ENCODE results near the gene BOC. TPM values are rescaled to one million over a fixed set of nuclear protein-coding genes. Genes with fewer than 3 reads are reported as not detected.

BOC gene
- total RNA-seq, 1 donor from 2014 or later, result 3.3 TPM

DNA sequence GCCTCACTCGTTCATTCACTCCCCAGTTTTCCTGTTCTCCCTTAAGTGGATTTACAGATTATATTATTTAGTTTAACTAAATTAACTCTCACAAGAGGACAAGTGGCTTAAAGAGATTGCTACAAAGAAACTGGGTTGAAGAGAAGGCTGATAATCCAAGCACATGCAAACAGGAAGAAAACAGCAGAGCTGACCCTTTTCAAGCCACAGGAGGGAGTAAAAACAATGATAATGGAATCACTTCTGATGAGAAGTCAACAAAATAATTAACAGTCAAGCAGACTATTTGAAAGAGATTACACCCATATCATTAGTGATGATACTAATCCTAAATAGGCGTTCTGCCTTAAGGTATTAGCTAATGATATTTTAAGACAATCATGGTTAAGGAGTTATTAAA lies 31.7 kb downstream of the BOC start:
- DNase-seq (ENCODE audit: low spot score in 2 of 2), result no peak
- FAIRE-seq, result no peak

DNA sequence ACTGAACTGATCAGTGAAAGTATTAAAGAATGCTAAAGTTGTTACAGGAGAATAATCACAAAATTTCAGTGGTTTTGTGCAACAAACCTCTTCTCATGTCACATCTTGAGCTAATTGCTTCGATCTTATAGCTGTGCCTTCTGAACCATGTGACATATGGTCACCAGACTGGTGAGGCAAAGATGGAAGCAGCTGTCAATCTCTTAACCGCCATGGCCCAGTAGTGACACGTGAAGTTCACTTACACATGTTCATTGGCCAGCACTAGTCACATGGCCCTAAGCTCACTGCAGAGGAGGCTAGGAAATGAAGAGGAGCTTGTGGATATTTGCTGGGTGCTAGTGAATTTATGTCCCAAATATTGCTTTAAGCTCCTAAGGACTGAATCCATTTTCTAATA lies 32.5 kb downstream of the BOC start:
- DNase-seq (ENCODE audit: low spot score in 2 of 2) (no peak), FAIRE-seq (no peak)

DNA sequence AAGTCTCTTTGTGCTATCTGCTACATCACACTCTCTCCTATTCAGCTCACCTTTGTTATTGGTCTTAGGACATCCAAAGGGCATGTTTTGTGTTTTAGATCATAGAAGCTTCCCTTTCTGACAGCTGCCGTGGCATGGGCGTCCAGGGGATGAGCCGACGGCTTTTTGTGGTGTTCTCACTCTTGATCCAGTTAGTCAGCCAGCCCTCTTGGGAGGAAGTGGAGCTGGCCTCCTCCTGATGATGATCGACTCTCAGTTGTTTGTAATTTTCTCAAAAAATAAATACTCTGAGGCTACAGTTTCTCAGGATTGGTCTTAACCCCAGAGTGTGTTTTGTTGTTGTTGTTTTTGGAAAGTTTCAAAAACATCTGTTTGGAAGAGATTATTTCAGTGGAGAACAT lies 34.4 kb downstream of the BOC start:
- DNase-seq (ENCODE audit: low spot score in 2 of 2) (no peak), FAIRE-seq (no peak)

DNA sequence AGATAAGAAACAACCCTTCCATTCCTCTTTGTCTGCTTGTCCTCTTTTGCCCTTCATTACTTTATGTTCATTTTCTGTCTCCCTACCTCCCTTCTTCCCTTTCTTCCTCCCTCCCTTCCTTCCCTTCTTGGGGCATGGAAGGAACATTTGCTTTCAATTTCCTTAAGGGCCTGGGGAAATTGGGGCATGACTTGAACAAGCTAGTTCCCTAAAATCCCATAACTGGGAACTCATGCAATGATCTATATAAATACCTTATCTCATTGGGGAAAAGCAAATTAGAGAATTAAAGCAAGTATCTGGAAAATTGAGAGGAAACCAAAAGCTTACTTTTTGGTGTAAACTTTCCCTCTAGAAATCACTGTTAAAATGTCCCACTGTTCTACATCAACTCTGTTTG lies 35.7 kb downstream of the BOC start:
- FAIRE-seq (no peak), DNase-seq (ENCODE audit: low spot score in 2 of 2) (no peak)

DNA sequence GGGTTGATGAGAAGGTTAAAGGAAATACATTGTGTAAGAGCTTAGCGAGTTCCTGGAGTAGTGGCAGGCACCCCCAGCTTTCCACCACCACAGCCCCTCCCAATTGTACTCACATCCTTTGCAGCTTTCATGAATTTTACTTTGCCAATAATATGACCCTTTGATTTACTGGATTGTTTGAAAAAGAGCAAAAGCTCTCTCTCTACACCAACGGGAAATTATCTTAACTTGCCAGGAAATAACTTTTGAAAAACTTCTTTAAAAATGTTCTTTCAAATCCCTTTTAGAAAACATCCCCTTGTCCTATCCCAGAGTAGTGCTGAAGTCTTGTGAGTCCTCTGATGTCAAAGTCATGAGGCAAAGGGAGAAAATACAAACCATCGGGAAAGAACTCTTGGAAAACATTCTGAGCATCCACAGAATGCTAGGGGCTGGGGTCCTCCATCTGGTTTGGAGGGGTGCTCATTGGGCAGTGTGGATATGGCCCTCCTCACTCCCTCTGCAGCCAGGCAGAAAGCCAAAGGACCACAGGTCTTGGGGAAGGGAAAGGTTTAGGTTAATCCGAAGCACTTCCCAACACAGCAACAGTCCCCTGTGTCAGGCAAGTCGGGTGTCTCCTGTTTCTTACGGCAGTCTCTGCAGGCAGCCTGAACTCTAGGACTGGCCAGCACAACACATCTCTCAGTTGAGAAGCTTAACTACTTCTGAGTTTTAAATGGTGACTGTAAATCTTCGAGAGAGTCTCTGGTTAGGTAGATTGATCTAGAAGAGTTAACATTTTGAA lies 36.5 kb downstream of the BOC start:
- DNase-seq (ENCODE audit: low spot score in 2 of 2) (no peak), FAIRE-seq (no peak)

DNA sequence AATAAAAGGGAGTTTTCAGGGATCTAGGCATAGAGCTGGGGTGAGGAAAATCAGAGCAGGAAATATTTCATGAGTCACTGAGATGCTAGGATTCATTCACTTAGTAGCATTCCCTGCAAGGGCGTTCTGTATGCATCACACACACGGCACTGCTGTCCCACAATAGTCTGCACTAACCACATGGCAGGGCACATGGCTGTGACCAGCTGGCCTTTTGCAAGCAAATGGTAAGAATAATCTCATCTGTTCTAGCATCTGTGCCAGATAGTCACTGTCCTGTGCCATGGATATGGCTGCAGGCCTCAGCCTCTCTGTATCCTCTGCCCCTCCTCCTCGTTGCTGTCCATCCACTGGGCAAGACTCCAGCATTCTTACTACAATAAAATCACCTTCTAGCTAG lies 37.8 kb downstream of the BOC start:
- DNase-seq (ENCODE audit: low spot score in 2 of 2), result no peak
- no peak for FAIRE-seq

DNA sequence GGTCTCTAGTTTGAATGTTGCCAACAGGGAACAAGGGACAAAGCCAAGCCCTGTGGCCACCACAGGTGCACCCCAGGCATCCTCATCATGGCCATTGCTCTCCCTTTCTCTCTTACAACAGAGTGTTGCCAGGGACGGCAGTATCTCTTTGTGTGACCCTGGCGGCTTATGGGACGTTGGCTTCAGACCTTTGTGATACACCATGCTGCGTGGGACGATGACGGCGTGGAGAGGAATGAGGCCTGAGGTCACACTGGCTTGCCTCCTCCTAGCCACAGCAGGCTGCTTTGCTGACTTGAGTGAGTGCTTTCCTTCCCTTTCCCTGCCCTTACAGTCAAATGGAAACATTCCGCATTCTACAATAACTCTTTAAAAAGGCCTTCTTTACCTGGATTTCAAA lies 38.2 kb downstream of the BOC start:
- FAIRE-seq (no peak), DNase-seq (ENCODE audit: low spot score in 2 of 2) (no peak)

DNA sequence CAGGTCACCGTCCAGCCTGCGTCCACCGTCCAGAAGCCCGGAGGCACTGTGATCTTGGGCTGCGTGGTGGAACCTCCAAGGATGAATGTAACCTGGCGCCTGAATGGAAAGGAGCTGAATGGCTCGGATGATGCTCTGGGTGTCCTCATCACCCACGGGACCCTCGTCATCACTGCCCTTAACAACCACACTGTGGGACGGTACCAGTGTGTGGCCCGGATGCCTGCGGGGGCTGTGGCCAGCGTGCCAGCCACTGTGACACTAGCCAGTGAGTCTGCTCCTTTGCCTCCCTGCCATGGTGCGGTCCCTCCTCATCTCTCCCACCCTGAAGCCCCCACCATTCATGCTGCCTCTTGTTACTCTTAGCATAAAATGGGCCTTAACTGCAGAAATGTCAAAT lies 39.2 kb downstream of the BOC start:
- FAIRE-seq, result no peak

DNA sequence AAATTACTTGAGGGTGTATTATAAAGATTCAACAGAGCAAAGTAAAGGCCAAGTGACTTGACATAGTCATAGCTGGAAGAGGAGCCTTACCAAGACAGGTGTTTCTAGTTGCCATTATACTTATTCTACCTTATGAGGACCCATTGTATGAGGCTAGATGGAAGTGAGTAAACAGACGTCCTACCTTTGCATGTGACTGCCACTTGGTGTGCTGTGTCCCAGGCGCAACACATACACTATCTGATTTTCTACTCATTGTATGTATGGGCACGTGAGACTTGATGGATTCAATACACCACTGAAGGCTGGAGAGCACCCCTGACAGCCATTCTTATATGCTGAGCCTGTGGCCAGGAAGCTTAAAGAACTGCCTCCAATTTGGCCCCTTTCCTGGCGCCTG lies 40.5 kb downstream of the BOC start:
- FAIRE-seq, result no peak
- DNase-seq (ENCODE audit: low spot score in 2 of 2), result no peak

More for the DNA sequence above, 39.2 kb downstream of the BOC start:
- DNase-seq (ENCODE audit: low spot score in 2 of 2), result no peak

DNA sequence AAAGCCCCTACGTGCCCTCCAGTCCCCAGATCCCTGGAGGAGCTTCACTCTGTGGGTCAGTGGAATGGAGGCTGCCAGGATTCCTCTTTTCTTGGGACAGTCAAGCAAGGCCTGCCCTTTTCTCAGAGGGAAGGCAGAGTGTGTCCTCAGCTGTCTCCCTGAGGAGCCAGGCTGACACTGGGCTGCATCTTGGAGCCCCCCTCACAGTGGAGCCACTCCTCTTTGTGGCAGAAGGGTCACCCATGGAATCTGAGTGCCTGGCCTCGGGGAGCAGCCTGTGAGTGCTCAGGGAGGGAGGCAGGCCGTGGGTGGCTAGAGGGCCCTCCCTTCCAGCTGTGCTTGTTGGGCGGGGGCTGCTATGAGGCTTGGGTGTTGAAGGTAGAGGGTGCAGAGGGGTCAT lies 41.2 kb downstream of the BOC start:
- DNase-seq (ENCODE audit: low spot score in 2 of 2) (no peak), FAIRE-seq (no peak)

DNA sequence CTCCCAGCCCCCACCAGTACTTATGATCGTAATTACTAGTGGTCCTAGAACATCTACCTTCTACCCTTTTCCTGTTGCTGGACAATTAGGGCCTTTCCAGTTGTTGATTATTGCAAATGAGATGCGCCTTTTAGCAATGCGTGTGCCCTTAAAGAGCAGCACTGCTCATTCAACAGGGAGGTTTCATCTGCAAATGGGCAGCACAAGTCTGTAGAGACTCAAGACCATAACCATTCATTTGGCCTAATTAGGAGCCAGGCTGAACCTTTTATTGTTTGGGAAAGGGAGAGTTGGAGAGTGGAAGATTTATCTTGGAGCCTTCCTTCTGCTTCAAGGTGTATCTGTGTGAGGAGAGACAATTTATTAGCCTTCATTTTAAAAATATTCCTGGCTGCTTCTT lies 42.3 kb downstream of the BOC start:
- no peak for DNase-seq (ENCODE audit: low spot score in 2 of 2)
- FAIRE-seq, result no peak

DNA sequence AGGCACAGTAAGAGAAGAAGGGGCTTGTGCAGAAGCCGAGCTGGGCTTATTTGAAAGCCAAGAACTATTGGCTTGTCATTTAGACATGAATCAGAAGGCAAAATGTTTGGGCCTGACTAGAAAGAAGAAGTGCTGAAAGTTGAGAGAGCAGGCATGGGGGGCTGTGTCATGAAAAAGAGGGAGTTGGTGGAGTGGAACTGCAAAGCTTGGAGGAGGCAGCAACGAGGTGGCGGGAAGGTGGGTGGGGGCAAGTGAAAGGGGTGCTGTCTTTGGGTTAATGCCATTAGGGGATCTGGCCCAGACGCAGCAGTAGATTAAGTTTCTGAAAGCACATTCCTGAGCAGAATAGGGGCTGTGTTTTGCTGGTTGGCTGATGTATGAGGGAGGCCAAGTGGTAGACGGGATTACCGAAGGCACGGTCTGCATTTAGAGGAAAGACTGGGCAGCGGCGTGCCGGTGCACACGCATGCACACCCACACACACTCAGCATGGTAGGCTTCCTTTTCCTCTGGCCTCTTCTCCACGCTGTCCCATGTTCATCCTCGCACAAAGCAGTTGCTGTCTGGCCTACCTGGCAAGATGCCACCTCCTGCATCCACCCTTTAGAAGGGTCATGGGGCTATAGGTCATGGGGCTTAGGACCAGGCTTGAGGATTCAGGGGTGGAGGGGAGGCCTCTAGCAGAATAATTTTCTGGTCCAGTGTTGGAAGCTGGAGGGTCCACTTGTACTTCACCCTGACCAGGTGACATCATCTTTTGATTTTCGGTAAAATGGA lies 43.0 kb downstream of the BOC start:
- DNase-seq (ENCODE audit: low spot score in 2 of 2) (no peak), FAIRE-seq (no peak)

DNA sequence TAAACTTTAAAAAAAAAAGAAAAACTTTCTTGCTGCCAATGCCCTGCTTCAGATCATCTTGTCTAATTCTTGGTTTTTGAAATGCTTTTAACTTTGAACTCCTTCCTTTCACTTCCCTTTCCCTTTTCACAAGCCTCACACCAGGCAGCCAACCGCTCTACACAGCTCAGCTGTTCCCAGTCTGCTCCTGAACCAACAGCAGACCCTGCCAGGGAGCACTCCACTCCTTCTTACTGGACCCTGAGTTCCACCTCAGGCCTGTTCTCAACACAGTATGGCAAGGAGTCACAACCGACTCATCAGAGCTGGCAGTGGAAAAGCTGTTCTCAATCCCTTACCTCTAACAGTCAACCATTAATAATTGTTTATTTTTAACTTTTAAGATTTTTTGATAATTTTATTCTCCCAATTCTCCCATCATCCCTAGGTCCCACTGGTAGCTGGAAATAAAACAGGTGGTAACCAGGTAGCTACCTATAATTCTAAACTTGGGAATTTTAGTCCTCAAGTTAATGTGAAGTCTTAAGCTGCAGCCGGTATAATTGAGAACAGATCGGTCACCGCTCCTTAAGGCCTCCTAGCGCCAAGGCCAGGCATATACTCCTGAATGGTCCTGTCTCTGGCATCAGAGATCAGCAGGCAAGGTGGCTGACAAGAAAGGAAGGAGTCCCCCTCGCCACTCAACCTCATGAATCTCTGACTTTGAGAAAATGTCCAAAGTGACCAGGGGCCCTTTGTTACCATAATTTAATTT lies 43.9 kb downstream of the BOC start:
- FAIRE-seq, result no peak
- no peak for DNase-seq (ENCODE audit: low spot score in 2 of 2)

DNA sequence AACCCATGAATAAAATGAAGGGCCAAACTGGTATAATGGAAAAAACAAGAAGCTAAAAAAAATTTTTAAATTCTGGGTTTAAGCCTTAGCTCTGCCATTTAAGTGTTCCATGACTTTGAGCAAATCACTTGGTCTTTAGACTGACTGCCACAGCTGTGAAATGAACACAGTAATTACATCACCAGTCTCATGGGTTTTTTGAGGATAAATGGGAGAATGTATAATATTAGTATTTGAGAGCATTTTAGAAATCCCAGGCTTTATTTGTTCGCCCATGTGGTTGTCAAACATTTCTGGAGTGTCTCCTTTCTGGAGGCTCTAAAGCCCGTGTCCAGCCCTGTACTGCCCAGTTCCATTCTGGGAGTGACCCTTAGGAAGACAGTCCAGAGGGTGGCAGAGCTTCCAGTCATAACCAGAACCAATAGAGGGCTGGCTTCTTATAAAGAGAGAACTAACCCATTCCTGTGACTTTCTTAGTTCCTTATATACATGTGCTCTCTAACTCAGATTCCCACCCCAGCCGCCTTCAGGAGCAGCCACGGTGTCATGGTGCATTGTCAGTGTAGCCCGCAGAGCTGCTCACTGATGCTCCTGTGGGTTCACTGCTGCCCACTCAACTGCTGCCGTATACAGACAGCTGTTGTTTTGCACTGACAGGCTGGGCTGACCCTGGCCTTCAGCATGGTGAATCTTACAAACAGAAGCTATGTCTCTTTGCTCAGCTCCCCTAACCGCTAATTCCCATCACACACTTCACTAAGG lies 44.7 kb downstream of the BOC start:
- DNase-seq (ENCODE audit: low spot score in 2 of 2), result no peak
- no peak for FAIRE-seq

DNA sequence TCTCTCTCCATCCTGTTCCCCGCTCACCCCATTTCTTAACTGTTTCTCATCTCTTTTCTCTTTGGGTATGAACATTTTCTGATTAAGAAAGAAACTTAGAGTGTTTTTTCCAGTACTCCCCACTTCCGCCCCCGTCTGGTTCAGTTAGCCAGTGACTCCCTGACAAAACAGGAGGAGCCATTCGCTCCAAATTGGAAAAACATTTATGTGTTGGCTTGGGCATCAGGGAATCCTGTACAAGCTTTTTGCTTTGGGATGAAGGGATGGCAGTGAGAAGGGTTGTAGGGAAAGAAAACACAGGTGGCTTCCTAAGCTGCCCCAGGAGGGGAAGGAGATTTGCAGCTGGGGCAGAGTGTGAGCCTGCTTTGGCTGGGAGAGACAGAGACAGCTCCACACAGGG lies 47.0 kb downstream of the BOC start:
- no peak for FAIRE-seq
- no peak for DNase-seq (ENCODE audit: low spot score in 2 of 2)

DNA sequence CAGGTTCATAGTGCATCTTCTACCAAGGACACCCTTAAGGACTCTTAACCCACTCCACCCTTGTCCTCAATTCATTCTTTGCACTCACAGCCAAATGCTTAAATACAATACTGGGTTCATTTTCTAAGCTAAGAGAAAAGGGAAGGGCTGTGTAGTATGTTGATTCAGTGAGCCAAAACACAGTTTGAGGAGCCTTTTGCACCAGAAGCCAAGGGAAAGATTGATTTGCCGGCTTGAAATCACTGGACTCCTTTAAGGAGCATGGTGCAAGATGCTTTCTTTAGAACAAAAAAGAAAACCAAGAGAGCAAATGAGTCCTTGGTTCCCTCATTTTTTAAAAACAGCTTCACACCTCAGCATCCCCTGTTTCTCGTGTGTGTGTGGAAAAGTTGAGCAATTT lies 47.8 kb downstream of the BOC start:
- FAIRE-seq, result no peak
- DNase-seq (ENCODE audit: low spot score in 2 of 2), result no peak

DNA sequence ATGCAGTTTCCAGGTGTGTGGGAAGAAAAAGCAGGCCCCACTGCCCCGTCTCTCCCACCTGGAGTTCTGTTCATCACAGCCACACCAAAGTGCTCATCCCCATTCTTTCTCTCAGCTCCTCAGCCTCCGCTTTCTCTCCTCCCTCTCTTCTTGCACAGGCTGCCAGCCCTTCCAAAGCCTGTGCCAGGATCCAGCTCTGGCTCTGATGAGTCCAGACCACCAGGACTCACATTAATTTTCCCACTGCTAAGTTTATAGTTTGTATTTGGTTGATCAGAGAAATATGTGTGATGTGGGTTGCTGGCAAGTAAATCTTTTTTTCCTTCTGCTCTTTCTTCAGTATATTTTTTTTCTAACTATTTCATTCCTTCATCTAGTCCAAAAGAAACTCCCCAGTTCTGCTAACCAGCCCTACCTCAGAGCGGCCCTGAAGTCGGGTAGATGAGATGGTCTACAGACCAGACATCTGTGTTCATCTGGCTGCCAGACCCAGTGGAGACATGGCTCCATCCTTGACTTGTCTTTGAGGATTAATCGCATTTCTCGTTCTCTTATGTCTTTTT lies 49.8 kb downstream of the BOC start:
- DNase-seq (ENCODE audit: low spot score in 2 of 2) (no peak), FAIRE-seq (no peak)

DNA sequence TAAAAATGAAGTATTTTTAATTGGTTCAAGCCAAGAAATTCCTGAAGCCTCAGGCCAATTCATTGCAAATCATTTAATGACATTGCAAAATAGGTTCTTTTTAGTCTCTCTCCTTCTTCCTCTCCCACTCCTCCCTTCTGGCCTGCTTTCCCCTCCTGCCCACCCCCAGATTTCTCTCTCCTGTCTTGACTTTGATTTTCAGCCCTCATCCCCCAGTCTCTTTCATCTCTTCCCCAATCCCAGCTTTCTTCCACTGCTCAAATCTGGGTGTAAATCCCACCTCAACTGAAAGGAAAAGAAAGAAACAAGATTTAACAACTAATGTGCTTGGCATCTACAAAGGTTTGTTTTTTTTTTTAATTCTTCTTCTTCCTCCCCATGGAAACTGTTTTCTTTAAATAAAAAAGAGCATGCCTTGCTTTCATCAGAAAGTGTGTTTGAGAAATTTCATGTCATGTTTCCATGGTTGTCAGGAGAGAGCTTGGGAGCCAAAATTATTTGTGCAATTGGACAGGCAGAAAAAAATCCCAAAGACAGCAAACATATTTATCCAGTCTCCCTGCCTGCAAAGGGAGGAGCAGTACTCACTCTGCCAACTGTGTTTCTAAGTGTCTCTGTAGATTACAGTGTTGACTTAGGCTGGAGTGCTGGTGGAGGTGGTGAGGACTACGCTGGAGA lies 50.4 kb downstream of the BOC start:
- FAIRE-seq, result no peak
- no peak for DNase-seq (ENCODE audit: low spot score in 2 of 2)

DNA sequence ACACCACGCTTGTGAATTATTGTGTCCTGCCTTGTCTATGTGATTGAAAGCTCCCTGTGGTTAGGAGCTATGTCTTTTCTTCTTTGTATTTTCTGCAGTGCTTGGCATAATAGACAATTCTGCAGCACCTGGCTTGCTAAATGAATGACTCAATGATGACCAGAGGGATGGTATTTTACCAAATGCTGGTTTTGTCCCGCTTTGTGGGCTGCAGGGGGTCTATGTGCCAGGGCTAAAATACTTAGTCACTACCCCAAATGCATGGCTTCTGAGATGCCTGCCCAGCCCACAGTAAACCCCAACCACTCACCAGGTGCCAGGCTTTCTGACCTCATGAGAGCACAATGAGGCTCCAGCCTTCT lies 50.9 kb downstream of the BOC start:
- no peak for FAIRE-seq

DNA sequence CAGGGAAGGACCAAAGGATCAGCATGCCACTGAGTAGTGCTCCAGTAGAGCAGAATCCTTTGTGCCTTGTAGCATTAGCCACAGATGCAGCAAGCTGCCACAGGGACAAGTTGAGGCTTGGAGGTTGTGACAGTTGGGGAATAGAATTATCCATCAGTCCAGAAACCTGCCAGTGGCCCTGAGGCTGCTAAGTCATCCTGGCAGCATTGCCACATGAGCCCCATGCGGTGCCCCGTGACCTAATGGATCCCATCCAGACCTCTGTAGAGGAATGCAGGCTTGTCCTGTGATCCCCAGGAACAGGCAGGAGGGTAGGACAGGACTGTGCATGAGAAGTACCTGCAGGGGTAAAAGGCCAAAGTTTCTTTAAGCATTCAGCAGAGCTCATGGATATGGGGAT lies 51.7 kb downstream of the BOC start:
- DNase-seq (ENCODE audit: low spot score in 2 of 2) (no peak), FAIRE-seq (no peak)

More for the DNA sequence above, 50.9 kb downstream of the BOC start:
- DNase-seq (ENCODE audit: low spot score in 2 of 2), result no peak

Data from frontal cortex (tissue), 4 donors.